HFF-Myc (cell line): ENCODE results near the gene VEGFB.

Experiments
- DNase-seq: peaks from one replicate; pipeline ENCODE4 v3.0.0-alpha.2; 2011; ENCODE audit warnings: low read depth; ENCODE audit errors: extremely low read depth
- H3K4me3 ChIP-seq: replicated peaks from 2 replicates; pipeline ENCODE4 v1.5.1; 2011; ENCODE audit warnings: low read depth, mild to moderate bottlenecking, control low read depth, low read length
- CTCF ChIP-seq: IDR thresholded peaks from 2 replicates; pipeline ENCODE4 v1.5.1; 2012; ENCODE audit warnings: mild to moderate bottlenecking, low read depth, low read length, control low read depth; ENCODE audit errors: missing control alignments

The VEGFB gene

GRCh38 chr11:64284962-64285884, 50.8 kb downstream of the VEGFB start, which contains the start of gene GPR137:
GPR137 (plus strand) TSS chr11:64285848; CDS start chr11:64286525, 677 bp downstream.
- no peak for DNase-seq
- no peak for TF ChIP-seq CTCF
- H3K4me3 ChIP-seq, result peak within 1 kb of the TSS; percentile 70

- DNase-seq, result no peak
- peak; percentile 9 for TF ChIP-seq CTCF
- peak overlapping the region; percentile 70 for H3K4me3 ChIP-seq
These were observed 51.8 kb downstream of the VEGFB start for GRCh38 chr11:64285885-64286800.

GRCh38 chr11:64286801-64287159, 52.4 kb downstream of the VEGFB start:
- DNase-seq, result no peak
- H3K4me3 ChIP-seq, result no peak overlapping the region
- TF ChIP-seq CTCF, result no peak

GRCh38 chr11:64287676-64288352, 53.4 kb downstream of the VEGFB start:
- no peak for TF ChIP-seq CTCF
- H3K4me3 ChIP-seq, result no peak overlapping the region
- DNase-seq, result no peak

GRCh38 chr11:64288353-64288750, 54.0 kb downstream of the VEGFB start:
- TF ChIP-seq CTCF, result no peak
- H3K4me3 ChIP-seq, result no peak overlapping the region
- DNase-seq, result no peak
